Measurements from ENCODE around the gene CALML5.

Gene CALML5

GRCh38 chr10:5499493-5500140 is at the start of gene CALML5:
Gene CALML5, minus strand, starts transcription at chr10:5499570. Its CDS starts 132 bp downstream, at chr10:5499438.
- DNase-seq = no peak

- DNase-seq = no peak
These were observed 48.7 kb upstream of the CALML5 start for GRCh38 chr10:5547931-5548660.

GRCh38 chr10:5547681-5547930 is 48.2 kb upstream of the CALML5 start:
- DNase-seq = no peak

- no peak for DNase-seq
These were observed 47.7 kb upstream of the CALML5 start for GRCh38 chr10:5546891-5547680.

GRCh38 chr10:5545778-5546710 is 46.7 kb upstream of the CALML5 start:
- DNase-seq = no peak

GRCh38 chr10:5545426-5545777 is 46.0 kb upstream of the CALML5 start:
- no peak for DNase-seq

- no peak for DNase-seq
These were observed 45.6 kb upstream of the CALML5 start for GRCh38 chr10:5545011-5545410.

GRCh38 chr10:5544216-5544805 is 44.9 kb upstream of the CALML5 start:
- no peak for DNase-seq

GRCh38 chr10:5543623-5544022 is 44.3 kb upstream of the CALML5 start:
- no peak for DNase-seq

GRCh38 chr10:5542100-5542499 is 42.7 kb upstream of the CALML5 start:
- no peak for DNase-seq

- DNase-seq = no peak
These were observed 41.5 kb upstream of the CALML5 start for GRCh38 chr10:5540891-5541290.

- DNase-seq = no peak
These were observed 40.7 kb upstream of the CALML5 start for GRCh38 chr10:5540080-5540479.

- DNase-seq = no peak
These were observed 39.7 kb upstream of the CALML5 start for GRCh38 chr10:5538892-5539651.

- DNase-seq = no peak
These were observed 39.1 kb upstream of the CALML5 start for GRCh38 chr10:5538446-5538845.

GRCh38 chr10:5537684-5538083 is 38.3 kb upstream of the CALML5 start:
- no peak for DNase-seq

GRCh38 chr10:5536486-5537081 is 37.2 kb upstream of the CALML5 start:
- DNase-seq = no peak

- no peak for DNase-seq
These were observed 35.8 kb upstream of the CALML5 start for GRCh38 chr10:5534880-5535856.

- DNase-seq = no peak
These were observed 34.9 kb upstream of the CALML5 start for GRCh38 chr10:5534051-5534821.

GRCh38 chr10:5533098-5533731 is 33.8 kb upstream of the CALML5 start:
- DNase-seq = no peak

All from CD4-positive, alpha-beta T cell treated with Interleukin-17A for 1 hour (primary cell).